ENCODE data around the gene CNTNAP3.
"Not testable (repeated sequence)": the region's sequence is repeated elsewhere in the genome, so short reads cannot be mapped to it uniquely, and the experiment has no call there.

Gene CNTNAP3

DNA sequence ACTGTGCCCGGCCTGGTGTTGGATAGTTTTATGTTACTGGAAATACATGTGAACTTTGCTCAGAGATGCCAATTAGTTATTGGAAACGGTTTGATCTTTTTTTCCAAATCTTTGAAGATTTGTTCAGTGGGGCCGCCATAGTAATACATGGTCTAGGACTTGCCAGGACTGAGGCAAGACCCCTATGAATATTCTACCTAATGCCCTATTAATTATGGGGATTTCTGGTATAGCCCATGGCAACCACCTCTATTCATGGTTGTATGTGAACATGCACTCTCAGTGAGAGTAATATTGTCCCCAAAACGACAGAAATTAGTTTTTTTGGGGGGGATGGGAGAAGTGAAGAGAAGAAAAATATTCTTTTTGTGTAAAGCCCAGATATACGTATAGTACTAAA lies 220.3 kb downstream of the CNTNAP3 start:
- FAIRE-seq, result not testable (repeated sequence)

- FAIRE-seq, result not testable (repeated sequence)
Observed at GRCh38 chr9:39062966-39063365, 225.0 kb downstream of the CNTNAP3 start.

GRCh38 chr9:39054453-39054852 lies 233.5 kb downstream of the CNTNAP3 start:
- FAIRE-seq, result not testable (repeated sequence)

- not testable (repeated sequence) for FAIRE-seq
Observed at GRCh38 chr9:39046833-39047232, 241.1 kb downstream of the CNTNAP3 start.

DNA sequence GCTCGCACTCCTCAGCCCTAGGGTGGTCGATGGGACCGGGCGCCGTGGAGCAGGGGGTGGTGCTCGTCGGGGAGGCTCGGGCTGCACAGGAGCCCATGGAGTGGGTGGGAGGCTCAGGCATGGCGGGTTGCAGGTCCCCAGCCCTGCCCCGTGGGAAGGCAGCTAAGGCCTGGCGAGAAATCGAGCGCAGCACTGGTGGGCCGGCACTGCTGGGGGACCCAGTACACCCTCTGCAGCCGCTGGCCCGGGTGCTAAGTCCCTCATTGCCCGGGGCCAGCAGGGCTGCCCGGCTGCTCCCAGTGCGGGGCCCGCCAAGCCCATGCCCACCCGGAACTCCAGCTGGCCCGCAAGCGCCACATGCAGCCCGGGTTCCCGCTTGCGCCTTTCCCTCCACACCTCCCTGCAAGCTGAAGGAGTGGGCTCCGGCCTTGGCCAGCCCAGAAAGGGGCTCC lies 245.6 kb downstream of the CNTNAP3 start:
- not testable (repeated sequence) for FAIRE-seq

DNA sequence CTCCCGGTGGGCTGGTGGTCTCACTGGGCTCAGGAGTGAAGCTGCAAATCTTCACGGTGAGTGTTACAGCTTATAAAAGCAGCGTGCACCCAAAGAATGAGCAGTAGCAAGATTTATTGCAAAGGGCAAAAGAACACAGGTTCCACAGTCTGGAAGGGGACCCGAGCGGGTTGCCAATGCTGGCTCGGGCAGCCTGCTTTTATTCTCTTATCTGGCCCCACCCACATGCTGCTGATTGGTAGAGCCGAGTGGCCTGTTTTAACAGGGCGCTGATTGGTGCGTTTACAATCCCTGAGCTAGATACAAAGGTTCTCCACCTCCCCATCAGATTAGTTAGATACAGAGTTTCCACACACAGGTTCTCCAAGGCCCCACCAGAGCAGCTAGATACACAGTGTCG lies 246.2 kb downstream of the CNTNAP3 start:
- not testable (repeated sequence) for FAIRE-seq

DNA sequence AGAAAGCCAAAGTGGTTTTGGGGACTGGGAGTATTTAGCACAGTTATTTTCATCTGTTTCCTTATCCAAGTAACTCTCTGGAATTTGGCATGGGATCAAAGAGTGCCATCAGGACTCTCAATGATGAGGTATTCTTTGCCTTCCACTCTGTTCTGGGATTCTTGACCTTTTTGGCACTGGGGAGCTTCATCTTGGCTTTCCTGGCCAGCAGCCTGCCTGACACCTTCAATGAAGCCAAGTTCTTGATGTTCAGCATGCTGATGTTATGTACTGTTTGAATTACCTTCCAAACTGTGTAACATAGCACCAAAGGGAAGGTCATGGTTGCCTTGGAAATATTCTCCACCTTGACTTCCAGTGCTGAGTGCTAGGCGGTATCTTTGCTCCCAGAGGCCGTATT lies 248.8 kb downstream of the CNTNAP3 start:
- not testable (repeated sequence) for FAIRE-seq

DNA sequence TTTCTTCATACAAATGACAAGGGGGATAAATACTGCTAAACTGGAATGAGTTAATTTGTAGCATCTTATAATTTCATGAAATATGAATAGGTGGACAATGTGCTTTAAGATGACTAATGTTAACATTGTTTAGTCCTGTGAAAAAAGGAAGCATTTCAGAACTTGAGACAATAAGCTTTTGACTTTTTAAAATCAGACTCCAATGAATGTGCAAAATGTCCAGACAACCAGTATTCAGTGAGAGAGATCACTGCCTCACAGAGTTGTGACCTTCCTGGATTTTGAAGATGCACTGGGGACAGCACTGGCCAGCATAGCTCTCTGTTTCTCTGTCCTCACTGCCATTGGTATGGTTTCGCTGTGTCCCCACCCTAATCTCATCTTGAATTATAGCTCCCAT lies 249.7 kb downstream of the CNTNAP3 start:
- not testable (repeated sequence) for FAIRE-seq

GRCh38 chr9:39033849-39034248 lies 254.1 kb downstream of the CNTNAP3 start:
- FAIRE-seq, result not testable (repeated sequence)

DNA sequence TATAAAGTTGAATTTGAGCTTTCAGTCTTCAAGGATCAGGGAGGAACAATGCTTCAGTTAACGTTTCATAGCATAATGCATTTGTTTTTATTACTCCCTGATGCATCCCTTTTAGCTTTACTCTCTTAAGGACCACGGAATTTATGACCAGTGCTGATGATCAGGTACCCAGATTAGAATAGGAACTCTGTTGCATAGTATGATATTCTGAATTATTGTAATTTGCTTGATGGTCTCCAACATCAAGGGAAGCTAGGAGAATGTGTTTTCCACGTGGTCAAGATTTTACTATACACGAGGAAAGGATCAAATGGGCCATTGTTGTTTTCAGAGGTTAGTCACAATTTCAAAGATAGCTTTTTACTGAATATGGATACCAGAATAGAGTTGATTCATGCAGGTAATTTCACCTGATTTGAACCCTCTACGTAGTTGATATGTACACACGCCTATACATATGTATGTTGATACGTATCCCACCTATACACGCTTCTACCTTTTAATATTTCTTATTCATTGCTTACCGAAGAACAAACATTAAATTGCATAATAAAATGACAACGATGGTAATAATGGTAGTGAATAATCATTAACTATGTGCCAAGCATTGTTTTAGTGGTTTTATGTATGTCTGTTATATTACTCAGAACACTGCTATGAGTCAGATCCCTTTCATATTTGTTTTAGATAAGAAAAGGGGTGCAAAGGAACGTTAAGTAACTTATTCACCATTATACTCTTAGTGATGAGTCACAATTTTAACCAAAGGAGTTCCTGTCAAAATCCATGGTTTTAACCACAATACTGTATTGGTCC lies 257.6 kb downstream of the CNTNAP3 start:
- FAIRE-seq, result not testable (repeated sequence)

DNA sequence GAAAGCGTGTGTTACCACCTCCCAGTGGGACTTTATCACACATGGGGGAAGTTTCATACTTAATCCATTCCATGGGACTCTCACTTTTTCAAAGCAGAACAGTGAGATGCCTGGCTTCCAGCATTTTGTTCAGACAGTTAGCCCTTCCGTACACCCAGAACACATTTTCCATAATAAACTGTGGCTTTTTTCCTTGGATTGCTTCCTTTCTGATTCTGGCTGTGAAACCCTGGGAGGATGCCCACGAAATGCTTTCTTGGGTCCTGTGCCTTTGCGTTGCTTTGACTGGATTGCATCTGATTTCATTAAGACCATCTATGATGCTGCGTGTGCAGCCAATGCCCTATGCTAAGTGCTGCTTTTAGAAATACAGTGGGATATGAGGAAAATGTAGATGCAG lies 259.1 kb downstream of the CNTNAP3 start:
- not testable (repeated sequence) for FAIRE-seq

GRCh38 chr9:39028168-39028567 lies 259.8 kb downstream of the CNTNAP3 start:
- not testable (repeated sequence) for FAIRE-seq

GRCh38 chr9:39025911-39026588 lies 261.9 kb downstream of the CNTNAP3 start:
- FAIRE-seq, result not testable (repeated sequence)

All from A204.1 (cell line).